ENCODE data around the gene RABGAP1L.

- TF ChIP-seq POLR2AphosphoS5 (IDR thresholded peaks at IDR 0.05; ENCODE audit: low read depth, low read length) = no peak
- TF ChIP-seq POLR2A (IDR thresholded peaks at IDR 0.05; ENCODE audit: low read depth, low read length) = no peak
- no peak for TF ChIP-seq TAF1 (IDR thresholded peaks at IDR 0.05; ENCODE audit: low read depth, low read length)
- TF ChIP-seq POU2F2 (IDR thresholded peaks at IDR 0.05; ENCODE audit: low read depth, low read length) = no peak
- TF ChIP-seq PAX5 (IDR thresholded peaks at IDR 0.05; ENCODE audit: insufficient read depth, low read length, severe bottlenecking) = no peak
- no peak for TF ChIP-seq SPI1 (IDR thresholded peaks at IDR 0.05; ENCODE audit: low read depth, low read length)
These were observed 409.2 kb downstream of the RABGAP1L start for GRCh38 chr1:174568551-174568950.
